Measurements from ENCODE around the gene PRAMEF9. TPM values are rescaled to one million over a fixed set of nuclear protein-coding genes. Genes with fewer than 3 reads are reported as not detected.
"Not testable (repeated sequence)": the region's sequence is repeated elsewhere in the genome, so short reads cannot be mapped to it uniquely, and the experiment has no call there.

Gene PRAMEF9
- not detected for total RNA-seq
- polyA plus RNA-seq: not detected
- 0 reads per million in 6 experiments for total RNA-seq

DNA sequence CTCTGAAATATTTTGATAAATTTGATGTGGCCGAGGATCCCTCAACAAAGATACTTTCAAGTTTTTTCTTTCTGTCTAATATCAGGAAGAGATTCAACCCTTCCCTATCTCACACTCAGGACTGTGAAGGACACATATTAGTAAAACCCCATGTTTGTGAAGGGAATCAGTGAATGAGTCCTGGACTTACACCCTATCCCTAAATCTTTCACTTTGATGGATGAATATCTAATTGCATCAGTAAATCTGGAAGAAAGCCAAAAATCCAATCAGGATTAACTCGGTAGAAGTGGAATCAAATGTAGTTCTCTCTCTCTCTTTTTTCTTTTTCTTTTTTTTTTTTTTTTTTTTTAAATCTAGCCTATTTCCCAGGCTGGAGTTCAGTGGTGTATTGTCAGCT is at the start of gene PRAMEF9:
Gene PRAMEF9, plus strand, starts transcription at position 301 of the 400 bp plus-strand sequence. CDS start 3,433 bp downstream, outside the sequence.
- ATAC-seq, DNase-seq, POLR2A ChIA-PET, H3K9me3 Mint-ChIP-seq, H3K36me3 Mint-ChIP-seq, H3K27me3 Mint-ChIP-seq, H3K27ac Mint-ChIP-seq, H3K4me1 Mint-ChIP-seq, H3K4me3 Mint-ChIP-seq: not testable (repeated sequence)

DNA sequence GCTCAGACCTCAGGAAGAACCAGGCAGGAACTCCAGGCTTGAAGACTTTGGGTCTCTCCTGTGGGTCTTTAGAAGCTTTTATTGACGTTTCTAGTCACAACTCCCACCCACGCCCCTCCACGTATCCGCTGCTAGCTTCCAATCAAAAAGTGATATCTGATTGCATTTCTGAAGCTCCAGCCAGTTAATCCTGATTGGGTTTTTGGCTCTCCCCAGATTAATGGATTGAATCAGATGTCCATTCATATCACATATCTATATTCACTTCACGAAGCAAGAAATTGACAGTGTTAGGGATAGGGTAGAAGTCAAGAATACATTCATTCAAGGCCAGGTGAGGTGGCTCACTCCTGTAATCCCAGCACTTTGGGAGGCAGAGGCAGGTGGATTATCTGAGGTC is 15.7 kb upstream of the PRAMEF9 start, which contains the start of gene PRAMEF26:
Gene PRAMEF26, minus strand, starts transcription at position 101 of the 400 bp plus-strand sequence. CDS start 2,914 bp downstream, outside the sequence.
- H3K36me3 Mint-ChIP-seq, H3K9me3 Mint-ChIP-seq, H3K4me3 Mint-ChIP-seq, H3K4me1 Mint-ChIP-seq, DNase-seq, H3K27ac Mint-ChIP-seq, POLR2A ChIA-PET, ATAC-seq, H3K27me3 Mint-ChIP-seq: not testable (repeated sequence)

DNA sequence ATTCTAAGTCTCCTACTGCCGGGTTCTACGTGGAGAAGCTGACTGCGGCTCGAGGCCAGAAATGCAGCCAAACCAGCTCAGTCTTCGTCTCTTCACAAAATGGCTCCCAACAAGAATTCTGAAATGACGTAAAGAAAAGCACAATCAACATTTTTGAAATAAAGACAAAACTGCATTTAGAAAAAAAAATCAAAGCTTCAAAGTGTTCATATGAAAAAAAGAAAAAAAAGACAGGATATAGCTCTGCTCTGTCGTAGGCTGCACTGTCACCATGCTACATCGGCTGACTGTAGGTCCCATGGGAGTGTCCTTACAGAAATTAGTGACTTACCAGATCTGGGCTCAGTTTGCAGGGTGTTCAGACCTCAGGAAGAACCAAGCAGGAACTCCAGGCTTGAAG is 6.1 kb upstream of the PRAMEF9 start, which contains the start of gene HNRNPCL4:
Gene HNRNPCL4, minus strand, starts transcription at position 101 of the 400 bp plus-strand sequence. CDS start 164 bp downstream, outside the sequence.
- H3K4me3 Mint-ChIP-seq, H3K4me1 Mint-ChIP-seq, POLR2A ChIA-PET, ATAC-seq, H3K27me3 Mint-ChIP-seq, H3K27ac Mint-ChIP-seq, H3K9me3 Mint-ChIP-seq, H3K36me3 Mint-ChIP-seq, DNase-seq: not testable (repeated sequence)

DNA sequence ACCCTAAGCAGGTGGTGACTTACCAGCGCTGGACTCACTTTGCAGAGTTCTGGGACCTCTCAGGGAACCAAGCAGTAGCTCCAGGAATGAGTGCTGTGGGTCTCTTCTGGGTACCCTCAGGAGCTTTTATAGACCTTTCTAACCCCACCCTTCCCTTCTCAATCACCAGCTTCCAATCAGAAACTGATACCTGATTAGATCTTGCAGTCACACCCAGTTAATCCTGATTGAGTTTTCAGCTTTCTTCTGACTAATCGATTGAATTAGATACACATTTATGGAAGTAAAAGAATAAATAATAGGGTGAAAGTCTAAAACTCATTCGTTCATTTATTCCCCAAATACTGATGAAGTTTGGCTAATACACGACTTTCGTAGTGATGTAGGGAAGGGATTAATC is 29.7 kb downstream of the PRAMEF9 start, which contains the start of gene PRAMEF13:
Gene PRAMEF13, minus strand, starts transcription at position 101 of the 400 bp plus-strand sequence. CDS start 1,820 bp downstream, outside the sequence.
- H3K27me3 Mint-ChIP-seq, ATAC-seq, DNase-seq, H3K9me3 Mint-ChIP-seq, H3K36me3 Mint-ChIP-seq, POLR2A ChIA-PET, H3K27ac Mint-ChIP-seq, H3K4me3 Mint-ChIP-seq, H3K4me1 Mint-ChIP-seq: not testable (repeated sequence)

DNA sequence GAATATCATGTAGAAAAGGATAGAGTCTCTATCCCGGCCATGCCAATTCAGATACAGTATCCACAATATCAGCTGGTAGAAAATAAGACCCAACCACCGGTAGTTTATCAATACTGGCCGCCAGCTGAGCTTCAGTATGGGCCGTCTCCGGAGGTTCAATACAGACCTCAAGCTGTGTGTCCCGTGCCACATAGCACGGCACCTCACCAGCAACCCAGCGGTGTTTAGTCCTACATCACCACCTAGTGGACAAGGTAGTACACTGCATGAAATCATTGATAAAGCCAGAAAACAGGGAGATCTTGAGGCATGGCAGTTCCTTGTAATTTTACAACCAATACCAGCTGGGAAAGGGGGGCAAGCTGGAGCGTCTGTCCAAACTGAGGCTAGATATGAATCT is 37.1 kb downstream of the PRAMEF9 start:
- POLR2A ChIA-PET, ATAC-seq, H3K27me3 Mint-ChIP-seq, H3K36me3 Mint-ChIP-seq, H3K27ac Mint-ChIP-seq, H3K4me3 Mint-ChIP-seq, DNase-seq, H3K9me3 Mint-ChIP-seq, H3K4me1 Mint-ChIP-seq: not testable (repeated sequence)

DNA sequence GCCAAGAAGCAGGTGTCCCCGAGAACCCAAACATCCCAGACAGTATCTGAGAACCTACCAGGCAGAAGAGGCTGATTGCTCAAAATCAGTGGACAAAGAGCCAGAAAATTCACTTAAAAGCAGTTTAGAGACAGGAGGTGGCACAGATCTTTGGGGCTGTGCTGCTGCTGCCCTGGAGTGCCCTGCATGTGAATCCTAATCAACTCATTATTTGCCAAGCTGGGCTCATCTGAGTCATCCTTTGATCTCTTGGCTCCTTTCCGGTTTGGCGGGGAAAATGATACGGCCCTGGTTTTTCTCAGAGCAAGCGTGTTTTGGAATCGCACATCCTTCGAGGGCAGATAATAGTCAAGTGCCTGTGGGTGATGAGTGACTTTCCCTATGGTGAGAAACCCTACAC is 45.0 kb downstream of the PRAMEF9 start:
- ATAC-seq, POLR2A ChIA-PET, DNase-seq, H3K9me3 Mint-ChIP-seq, H3K27ac Mint-ChIP-seq, H3K36me3 Mint-ChIP-seq, H3K4me1 Mint-ChIP-seq, H3K4me3 Mint-ChIP-seq, H3K27me3 Mint-ChIP-seq: not testable (repeated sequence)

DNA sequence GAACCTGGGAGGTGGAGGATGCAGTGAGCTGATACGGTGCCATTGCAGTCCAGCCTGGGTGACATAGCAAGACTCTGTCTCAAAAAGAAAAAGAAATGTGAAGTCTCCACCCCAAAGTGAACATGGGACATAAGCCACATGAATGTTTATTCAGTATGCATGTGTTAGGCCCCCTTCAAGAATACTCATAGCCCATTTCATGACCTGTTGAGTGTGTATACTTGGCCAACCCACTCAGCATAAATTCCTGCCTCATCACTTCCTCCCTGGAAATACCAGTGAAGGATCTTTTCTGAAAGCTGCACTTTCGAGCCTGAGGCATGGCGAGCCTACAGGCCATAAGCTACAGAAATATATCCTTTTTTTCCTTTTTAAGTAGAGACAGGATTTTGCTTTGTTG is 47.6 kb downstream of the PRAMEF9 start:
- H3K27me3 Mint-ChIP-seq, H3K27ac Mint-ChIP-seq, ATAC-seq, DNase-seq, H3K9me3 Mint-ChIP-seq, POLR2A ChIA-PET, H3K4me3 Mint-ChIP-seq, H3K36me3 Mint-ChIP-seq, H3K4me1 Mint-ChIP-seq: not testable (repeated sequence)

DNA sequence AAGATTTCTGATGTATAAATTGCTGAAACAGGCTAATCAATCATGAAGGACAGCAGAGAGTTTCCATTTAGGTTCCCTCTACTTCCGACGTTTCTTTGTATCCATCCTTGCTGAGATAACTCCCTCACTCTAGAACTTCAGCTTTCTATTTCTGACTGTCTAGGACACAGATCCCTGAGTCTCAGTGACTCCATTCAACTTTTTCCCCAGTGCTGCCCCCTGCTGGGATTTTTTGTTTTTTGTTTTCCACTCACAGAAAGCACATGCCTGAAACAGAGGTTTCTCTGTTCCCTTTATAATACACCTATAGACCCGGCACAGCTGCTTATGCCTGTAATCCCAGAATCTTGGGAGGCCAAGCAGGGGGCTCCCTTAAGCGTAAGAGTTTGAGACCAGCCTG is 51.1 kb downstream of the PRAMEF9 start:
- H3K27me3 Mint-ChIP-seq: peaks cover 0 to 13% (median 3%) of the 10 kb centered on the region in 5 donors
- POLR2A ChIA-PET, H3K36me3 Mint-ChIP-seq, H3K9me3 Mint-ChIP-seq, DNase-seq, H3K4me1 Mint-ChIP-seq, H3K27ac Mint-ChIP-seq, ATAC-seq, H3K4me3 Mint-ChIP-seq: not testable (repeated sequence)

DNA sequence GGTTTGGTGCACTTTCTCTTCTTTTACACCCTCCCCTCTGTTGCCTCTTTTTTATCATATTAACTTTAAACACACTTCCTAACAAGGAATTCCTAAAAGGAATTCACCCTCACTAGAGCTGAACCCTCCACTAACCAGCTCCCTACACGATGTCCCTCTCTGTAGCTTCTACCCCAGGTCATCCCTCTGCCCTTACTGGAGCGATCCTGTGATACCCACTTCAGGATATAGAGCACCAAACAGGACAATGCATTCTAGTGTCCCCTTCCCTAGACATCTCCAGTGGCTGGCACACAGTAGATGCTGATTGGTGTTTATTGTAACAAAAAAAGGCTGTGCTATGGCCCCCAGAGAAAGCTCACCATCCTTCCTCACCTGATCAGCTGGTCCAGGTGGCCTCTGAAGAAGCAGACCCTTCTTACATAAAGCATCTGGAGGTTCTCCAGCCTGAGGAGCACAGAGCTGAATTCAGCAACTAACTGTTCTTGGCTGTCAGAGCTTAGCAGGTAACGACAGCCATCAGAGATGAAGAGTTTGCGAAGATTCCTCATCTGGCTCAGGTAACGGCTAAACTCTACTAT is 52.9 kb downstream of the PRAMEF9 start:
- no peak for ATAC-seq
- peaks cover 2 to 17% (median 9%) of the 10 kb centered on the region in 5 donors for H3K27me3 Mint-ChIP-seq
- peaks cover 0 to 2% (median 0%) of the 10 kb centered on the region in 4 donors for H3K4me1 Mint-ChIP-seq
- no peak for DNase-seq
- POLR2A ChIA-PET: no interaction called here
- no peak overlapping the region for H3K27ac Mint-ChIP-seq
- H3K4me3 Mint-ChIP-seq: no peak overlapping the region
- no peaks in the 10 kb centered on the region for H3K9me3 Mint-ChIP-seq
- H3K36me3 Mint-ChIP-seq: no peaks in the 10 kb centered on the region

DNA sequence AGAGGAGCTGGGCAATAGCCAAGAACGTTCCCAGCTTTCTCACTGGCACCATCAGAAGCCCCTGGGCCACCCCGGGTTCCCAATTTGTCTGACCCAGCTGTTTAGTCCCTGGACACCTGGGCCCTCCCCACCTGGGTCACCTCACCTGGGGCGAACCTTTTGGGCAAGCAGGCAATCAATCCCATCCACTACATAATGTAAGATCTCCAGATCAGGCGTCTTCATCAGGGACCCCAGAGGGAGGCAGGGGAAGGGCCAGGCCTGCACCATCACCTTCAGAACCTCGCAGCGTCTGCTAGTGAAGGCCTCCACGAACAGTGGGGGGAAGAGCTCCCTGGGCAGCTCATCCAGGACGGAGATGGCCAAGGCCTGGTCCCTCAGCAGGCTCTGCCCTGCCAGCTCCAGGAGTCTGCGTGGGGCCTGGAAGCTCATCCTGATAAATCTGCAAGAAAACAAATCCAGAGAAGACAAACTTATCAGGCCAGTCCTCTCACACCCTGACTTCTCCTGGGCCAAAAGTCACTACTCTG is 54.1 kb downstream of the PRAMEF9 start, which contains the start of gene PRAMEF18:
Gene PRAMEF18, minus strand, starts transcription at position 480 of the 530 bp plus-strand sequence. Its CDS starts 48 bp downstream, at position 432.
- H3K9me3 Mint-ChIP-seq, H3K27ac Mint-ChIP-seq, H3K36me3 Mint-ChIP-seq, H3K4me1 Mint-ChIP-seq, H3K4me3 Mint-ChIP-seq, POLR2A ChIA-PET, ATAC-seq: not testable (repeated sequence)
- peaks cover 5 to 17% (median 10%) of the 10 kb centered on the region in 5 donors for H3K27me3 Mint-ChIP-seq
- peak in 1 of 10 donors; percentile 14 for DNase-seq

DNA sequence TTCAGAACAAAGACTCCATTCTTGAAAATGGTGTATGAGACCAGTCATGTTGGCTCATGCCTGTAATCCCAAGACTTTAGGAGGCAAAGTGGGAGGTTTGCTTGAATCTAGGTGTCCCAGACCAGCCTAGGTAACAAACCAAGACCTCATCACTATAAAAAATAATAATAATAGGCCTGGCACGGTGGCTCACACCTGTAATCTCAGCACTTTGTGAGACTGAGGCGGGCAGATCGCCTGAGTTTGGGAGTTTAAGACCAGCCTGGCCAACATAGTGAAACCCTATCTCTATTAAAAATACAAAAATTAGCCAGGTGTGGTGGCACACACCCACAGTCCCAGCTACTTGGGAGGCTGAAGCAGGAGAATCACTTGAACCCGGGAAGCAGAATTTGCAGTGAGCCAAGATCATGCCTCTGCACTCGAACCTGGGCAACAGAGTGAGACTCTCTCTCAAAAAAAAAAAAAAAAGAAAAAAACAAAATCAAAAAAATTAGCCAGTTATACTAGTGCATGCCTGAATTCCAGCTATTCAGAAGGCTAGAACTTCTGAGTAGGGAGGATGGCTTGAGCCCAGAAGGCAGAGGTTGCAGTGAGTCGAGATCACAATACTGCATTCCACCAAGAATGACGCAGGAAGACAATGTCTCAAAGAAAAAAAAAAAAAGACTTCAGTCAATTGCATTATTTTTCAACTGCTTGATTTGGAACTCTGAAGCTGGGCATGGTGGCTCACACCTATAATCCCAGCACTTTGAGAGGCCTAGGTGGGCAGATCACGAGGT is 55.8 kb downstream of the PRAMEF9 start:
- H3K4me3 Mint-ChIP-seq, H3K4me1 Mint-ChIP-seq, H3K9me3 Mint-ChIP-seq, ATAC-seq, H3K27ac Mint-ChIP-seq, H3K36me3 Mint-ChIP-seq, POLR2A ChIA-PET: not testable (repeated sequence)
- H3K27me3 Mint-ChIP-seq: peaks cover 9 to 17% (median 13%) of the 10 kb centered on the region in 5 donors
- peak in 1 of 10 donors; percentile 4 for DNase-seq

DNA sequence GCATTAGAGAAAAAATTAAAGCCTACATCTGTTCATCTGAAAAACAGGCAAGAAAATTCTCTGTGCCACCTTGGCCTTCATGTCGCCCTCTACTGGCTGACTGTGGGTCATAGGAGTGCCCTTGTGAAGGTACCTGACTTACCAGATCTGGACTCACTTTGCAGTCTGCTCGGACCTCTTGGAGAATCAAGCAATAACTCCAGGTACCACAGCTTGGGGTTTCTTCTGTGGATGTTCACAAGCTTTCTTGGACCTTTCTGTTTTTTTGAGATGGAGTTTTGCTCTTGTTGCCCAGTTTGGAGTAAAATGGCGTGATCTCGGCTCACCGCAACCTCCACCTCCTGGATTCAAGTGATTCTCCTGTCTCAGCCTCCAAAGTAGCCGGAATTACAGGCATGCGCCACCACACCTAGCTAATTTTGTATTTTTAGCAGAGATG is 56.7 kb downstream of the PRAMEF9 start:
- no peaks in the 10 kb centered on the region for H3K9me3 Mint-ChIP-seq
- peaks cover 0 to 2% (median 0%) of the 10 kb centered on the region in 4 donors for H3K4me1 Mint-ChIP-seq
- H3K27ac Mint-ChIP-seq: no peak overlapping the region
- H3K27me3 Mint-ChIP-seq: peaks cover 9 to 17% (median 13%) of the 10 kb centered on the region in 5 donors
- H3K36me3 Mint-ChIP-seq: no peaks in the 10 kb centered on the region
- DNase-seq (peak in 3 of 10 donors; percentile 9 to 37 (median 19)), ATAC-seq (no peak)
- no peak overlapping the region for H3K4me3 Mint-ChIP-seq
- POLR2A ChIA-PET: no interaction called here

Data from naive thymus-derived CD8-positive, alpha-beta T cell (primary cell).